ENCODE results near the gene KPNA5. TPM values are rescaled to one million over a fixed set of nuclear protein-coding genes. Genes with fewer than 3 reads are reported as not detected.

KPNA5 gene
- 7.4 and 9.4 TPM in 2 replicates for total RNA-seq

GRCh38 chr6:116680880-116681672, at the start of gene KPNA5:
Gene KPNA5 (plus strand): TSS chr6:116681211. CDS start chr6:116681335, 124 bp downstream.

GRCh38 chr6:116764961-116765841, 84.2 kb downstream of the KPNA5 start, which contains the start of gene FAM162B:
Gene FAM162B (minus strand): TSS chr6:116765719. CDS start chr6:116765576, 143 bp downstream.

Other genes with a start within 250 kb of the KPNA5 start
- 1.4 and 3.0 TPM in 2 replicates for gene CALHM6, start 219.8 kb upstream of the KPNA5 start, total RNA-seq
- 3.1 and 4.2 TPM in 2 replicates for gene CALHM5, start 169.6 kb upstream of the KPNA5 start, total RNA-seq
- gene TRAPPC3L, start 135.5 kb upstream of the KPNA5 start, total RNA-seq, result 0.11 and 0.13 TPM in 2 replicates
- not detected in 2 replicates for gene CALHM4, start 127.5 kb upstream of the KPNA5 start, total RNA-seq
- gene RWDD1, start 109.7 kb upstream of the KPNA5 start, total RNA-seq, result 63.2 and 63.8 TPM in 2 replicates
- 0.13 and 0.22 TPM in 2 replicates for gene RSPH4A, start 64.7 kb upstream of the KPNA5 start, total RNA-seq
- gene ZUP1, start 12.4 kb upstream of the KPNA5 start, total RNA-seq, result 10.8 and 13.3 TPM in 2 replicates
- not detected in 2 replicates for gene FAM162B, start 84.5 kb downstream of the KPNA5 start, total RNA-seq
- gene GPRC6A, start 147.9 kb downstream of the KPNA5 start, total RNA-seq, result not detected in 2 replicates
- not detected in 2 replicates for gene RFX6, start 196.0 kb downstream of the KPNA5 start, total RNA-seq

All from articular chondrocyte of knee joint (primary cell).